DMS53 treated with DMSO at 0.1 percent for 48 hours (cell line): ENCODE data around the gene MPZ.
A peak's percentile ranks its signal among the peaks of the same experiment; 100 is the strongest.

Experiments
- DNase-seq: peaks from one replicate; lab custom pipeline; 2025; ENCODE audit not compliant: unreplicated experiment; lab: John Stamatoyannopoulos, UW

MPZ gene

GRCh38 chr1:161300478-161300877, 9.3 kb downstream of the MPZ start:
- DNase-seq = no peak

- DNase-seq = no peak
Observed at GRCh38 chr1:161299347-161299746, 10.4 kb downstream of the MPZ start.

GRCh38 chr1:161298116-161298515, 11.7 kb downstream of the MPZ start:
- no peak for DNase-seq

GRCh38 chr1:161297415-161297814, 12.4 kb downstream of the MPZ start:
- DNase-seq = no peak

GRCh38 chr1:161290779-161291178, 19.0 kb downstream of the MPZ start:
- no peak for DNase-seq

GRCh38 chr1:161287482-161288054, 22.2 kb downstream of the MPZ start:
- no peak for DNase-seq

GRCh38 chr1:161285521-161285920, 24.2 kb downstream of the MPZ start:
- no peak for DNase-seq

- no peak for DNase-seq
Observed at GRCh38 chr1:161285113-161285512, 24.7 kb downstream of the MPZ start.

GRCh38 chr1:161282991-161283390, 26.8 kb downstream of the MPZ start:
- no peak for DNase-seq

GRCh38 chr1:161274874-161275273, 34.9 kb downstream of the MPZ start:
- no peak for DNase-seq

- no peak for DNase-seq
Observed at GRCh38 chr1:161273402-161273801, 36.4 kb downstream of the MPZ start.

- DNase-seq = no peak
Observed at GRCh38 chr1:161267321-161267720, 42.4 kb downstream of the MPZ start.

GRCh38 chr1:161266836-161267235, 42.9 kb downstream of the MPZ start:
- DNase-seq = no peak

- no peak for DNase-seq
Observed at GRCh38 chr1:161266202-161266601, 43.6 kb downstream of the MPZ start.

GRCh38 chr1:161265305-161265704, 44.5 kb downstream of the MPZ start:
- no peak for DNase-seq

- DNase-seq = no peak
Observed at GRCh38 chr1:161261261-161262235, 48.2 kb downstream of the MPZ start.

GRCh38 chr1:161260376-161261260, 49.1 kb downstream of the MPZ start:
- DNase-seq = no peak

GRCh38 chr1:161259765-161260164, 50.0 kb downstream of the MPZ start:
- DNase-seq = no peak

- no peak for DNase-seq
Observed at GRCh38 chr1:161259345-161259702, 50.4 kb downstream of the MPZ start.

- peak; percentile 49 for DNase-seq
Observed at GRCh38 chr1:161258439-161259344, 51.1 kb downstream of the MPZ start, which contains the start of gene PCP4L1. Gene PCP4L1, plus strand, starts transcription at chr1:161258745. Its CDS starts 230 bp downstream, at chr1:161258975.
